ENCODE results near the gene MAN2C1. TPM values are rescaled to one million over a fixed set of nuclear protein-coding genes. Genes with fewer than 3 reads are reported as not detected.
A peak's percentile ranks its signal among the peaks of the same experiment; 100 is the strongest.
"Not testable (repeated sequence)": the region's sequence is repeated elsewhere in the genome, so short reads cannot be mapped to it uniquely, and the experiment has no call there.

MAN2C1 gene
- total RNA-seq = 100 to 1,000 TPM; 102 to 148 TPM
- long read RNA-seq, transcript MAN2C1-201 (26 exons, 3,284 nt) = major isoform, 29 of 86 reads
- long read RNA-seq, transcript MAN2C1-242 (26 exons, 3,177 nt) = minor isoform, 6 of 86 reads
- long read RNA-seq, partial matches to known transcripts = 16 of 86 reads
- long read RNA-seq, other reads (novel, unspliced or antisense) = 32 of 86 reads

GRCh38 chr15:75367913-75368688 is at the start of gene MAN2C1:
TSS of gene MAN2C1 (minus strand) at chr15:75368607. CDS start at chr15:75368583, 24 bp downstream.
- DNase-seq = peak; percentile 97
- intact Hi-C loops (cut with DNase I) = no loop called here
- ATAC-seq = peak; percentile 97 to 98

- intact Hi-C loops (cut with DNase I) = no loop called here
Measured at GRCh38 chr15:75416584-75416983, 48.2 kb upstream of the MAN2C1 start.

GRCh38 chr15:75410196-75410595 is 41.8 kb upstream of the MAN2C1 start:
- intact Hi-C loops (cut with DNase I) = no loop called here
- DNase-seq = no peak
- no peak for ATAC-seq

More at GRCh38 chr15:75416584-75416983, 48.2 kb upstream of the MAN2C1 start:
- no peak for DNase-seq
- ATAC-seq = no peak

DNA sequence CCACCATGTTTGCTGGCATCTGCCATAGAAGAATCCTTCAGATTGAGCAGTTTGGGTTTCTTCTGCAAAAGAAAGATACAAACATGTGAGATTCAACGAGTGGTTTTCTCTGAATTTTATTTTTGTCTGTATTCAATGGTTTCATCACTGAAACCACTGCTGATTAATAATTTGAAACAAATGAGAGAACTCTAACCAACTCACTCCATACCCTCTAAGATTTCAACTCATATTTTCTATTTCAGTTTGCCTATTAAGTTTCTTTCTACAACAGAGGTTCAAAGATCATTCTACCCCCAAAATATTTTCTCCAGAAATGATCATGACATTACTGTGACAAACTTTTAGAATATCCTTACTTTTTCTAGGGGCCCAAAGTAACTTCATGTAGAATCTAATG is 38.7 kb upstream of the MAN2C1 start:
- DNase-seq = no peak
- ATAC-seq = no peak
- intact Hi-C loops (cut with DNase I) = no loop called here

DNA sequence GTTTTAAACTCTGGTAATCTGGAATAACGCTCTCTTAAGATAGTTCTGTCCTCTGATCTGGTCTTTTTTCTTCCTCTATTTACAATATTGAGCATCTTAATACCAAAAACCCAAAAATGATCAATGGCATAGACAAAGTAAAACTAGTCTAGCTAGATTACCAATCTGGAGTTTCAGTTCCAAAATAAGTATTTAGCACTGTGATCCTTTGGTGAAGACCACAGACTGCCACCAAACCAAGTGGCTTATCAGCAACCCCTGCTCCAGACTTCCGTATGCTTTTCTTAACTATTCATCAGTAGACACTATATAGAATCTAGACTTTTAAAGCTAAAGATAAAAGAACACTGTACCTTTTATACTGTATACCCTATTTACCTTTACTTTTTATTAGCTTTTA is 35.5 kb upstream of the MAN2C1 start:
- intact Hi-C loops (cut with DNase I) = no loop called here
- DNase-seq (no peak), ATAC-seq (no peak)

GRCh38 chr15:75397494-75397893 is 29.1 kb upstream of the MAN2C1 start:
- intact Hi-C loops (cut with DNase I) = no loop called here
- no peak for ATAC-seq
- no peak for DNase-seq

GRCh38 chr15:75389791-75390382 is 21.5 kb upstream of the MAN2C1 start:
- intact Hi-C loops (cut with DNase I) = no loop called here
- ATAC-seq = no peak
- DNase-seq = no peak

GRCh38 chr15:75383986-75384385 is 15.6 kb upstream of the MAN2C1 start:
- ATAC-seq; DNase-seq; intact Hi-C loops (cut with DNase I): not testable (repeated sequence)

DNA sequence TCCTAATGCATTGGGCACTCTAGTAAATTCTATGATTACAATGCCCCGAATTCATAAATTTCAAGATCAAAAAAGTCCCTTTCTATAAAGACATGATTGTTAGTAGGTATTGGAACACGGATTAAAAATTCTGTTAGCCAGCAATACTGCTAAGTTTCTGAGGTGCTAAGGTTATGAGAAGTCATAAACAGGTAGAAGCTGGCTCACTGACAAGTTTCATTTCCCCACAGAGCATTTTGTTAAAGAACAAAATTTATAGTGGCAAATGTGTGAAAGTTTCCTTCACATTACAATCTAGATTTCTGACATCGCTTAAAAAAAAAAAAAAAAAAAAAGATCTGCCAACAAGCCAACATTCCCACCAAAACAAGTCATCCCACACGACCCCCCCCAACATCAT is 12.4 kb upstream of the MAN2C1 start:
- no peak for ATAC-seq
- intact Hi-C loops (cut with DNase I) = no loop called here

DNA sequence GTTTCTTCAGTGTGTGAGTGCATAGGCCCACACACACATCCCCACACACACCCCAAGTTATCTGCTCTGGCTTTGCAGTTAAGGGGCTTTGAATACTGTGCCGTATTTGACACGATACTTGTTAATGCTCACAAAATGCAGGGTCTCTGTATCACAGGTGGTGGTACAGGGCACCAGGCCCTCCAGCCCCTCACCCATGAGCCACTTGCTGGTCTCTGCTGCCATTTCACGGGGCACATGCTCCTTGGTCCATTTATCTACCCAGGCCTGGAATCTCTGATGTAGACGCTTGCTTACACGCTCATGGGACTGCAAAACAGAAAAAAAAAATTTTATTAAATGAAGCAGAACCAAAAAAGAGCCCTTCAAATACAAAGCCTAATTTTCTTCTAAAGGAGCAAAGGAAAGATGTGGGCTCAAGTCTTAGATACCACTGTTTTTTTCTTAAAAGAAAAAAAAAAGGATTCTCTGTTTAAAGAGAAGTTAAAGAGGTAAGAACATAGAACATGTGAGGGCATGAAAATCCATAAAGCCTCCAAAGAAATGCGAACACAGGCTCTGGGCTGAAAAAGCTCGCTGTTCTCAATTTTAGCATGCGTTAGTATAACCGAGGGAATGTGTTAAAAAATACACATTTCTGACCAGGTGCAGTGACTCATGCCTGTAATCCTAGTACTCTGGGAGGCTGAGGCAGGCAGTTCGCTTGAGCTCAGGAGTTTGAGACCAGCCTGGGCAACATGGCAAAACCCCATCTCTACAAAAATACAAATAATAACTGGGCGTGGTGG is 3.7 kb upstream of the MAN2C1 start:
- DNase-seq = no peak
- intact Hi-C loops (cut with DNase I) = no loop called here
- ATAC-seq = no peak

More for the DNA sequence above, 12.4 kb upstream of the MAN2C1 start:
- no peak for DNase-seq

DNA sequence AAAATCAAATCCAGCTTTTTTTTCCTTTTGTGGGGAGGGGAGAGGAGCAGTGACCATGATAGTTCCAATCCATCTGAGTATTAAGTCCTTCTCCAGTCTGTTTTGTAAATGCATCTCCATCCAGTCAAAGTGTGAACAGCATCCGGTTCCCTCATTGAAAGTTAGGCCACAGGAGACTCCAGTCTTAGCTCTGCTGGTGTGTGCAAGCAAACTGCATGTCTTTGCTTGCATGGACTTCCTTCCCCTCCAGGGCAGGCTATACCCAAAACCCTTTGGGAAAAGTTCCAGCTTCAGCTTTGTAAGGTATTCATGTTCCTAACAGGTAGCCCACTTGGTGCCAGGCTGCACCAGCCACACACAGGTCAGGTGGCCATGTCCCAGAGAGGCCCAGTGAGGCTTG is 3.1 kb upstream of the MAN2C1 start:
- ATAC-seq (no peak), DNase-seq (no peak)
- intact Hi-C loops (cut with DNase I) = no loop called here

- ATAC-seq (no peak), DNase-seq (no peak)
- intact Hi-C loops (cut with DNase I) = no loop called here
Measured at GRCh38 chr15:75369897-75370581, 1.6 kb upstream of the MAN2C1 start.

GRCh38 chr15:75368689-75369239 is 357 bp upstream of the MAN2C1 start:
- ATAC-seq (peak; percentile 3 to 4), DNase-seq (no peak)
- intact Hi-C loops (cut with DNase I) = no loop called here

- ATAC-seq (no peak), DNase-seq (no peak)
- intact Hi-C loops (cut with DNase I) = no loop called here
Measured at GRCh38 chr15:75367406-75367912, 948 bp downstream of the MAN2C1 start.

DNA sequence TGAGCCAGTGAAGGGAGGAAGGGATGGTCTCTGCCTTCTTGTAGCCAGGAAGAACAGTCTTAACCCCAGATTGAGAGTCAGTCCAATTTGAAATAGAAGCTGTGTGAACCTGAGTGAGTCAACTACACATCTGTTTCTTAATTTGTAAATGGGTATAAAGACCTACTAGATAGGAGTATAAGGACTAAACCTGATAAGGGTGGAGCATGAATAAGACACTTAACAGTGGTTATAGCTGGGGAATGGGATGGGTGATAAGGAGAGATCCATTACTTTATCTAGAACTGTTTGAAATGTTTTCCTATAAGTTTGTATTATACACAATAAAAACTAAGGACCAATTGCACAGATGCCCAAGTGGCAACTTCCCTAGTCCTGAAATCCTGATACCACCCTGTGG is 1.4 kb downstream of the MAN2C1 start:
- ATAC-seq = no peak
- intact Hi-C loops (cut with DNase I) = no loop called here
- no peak for DNase-seq

DNA sequence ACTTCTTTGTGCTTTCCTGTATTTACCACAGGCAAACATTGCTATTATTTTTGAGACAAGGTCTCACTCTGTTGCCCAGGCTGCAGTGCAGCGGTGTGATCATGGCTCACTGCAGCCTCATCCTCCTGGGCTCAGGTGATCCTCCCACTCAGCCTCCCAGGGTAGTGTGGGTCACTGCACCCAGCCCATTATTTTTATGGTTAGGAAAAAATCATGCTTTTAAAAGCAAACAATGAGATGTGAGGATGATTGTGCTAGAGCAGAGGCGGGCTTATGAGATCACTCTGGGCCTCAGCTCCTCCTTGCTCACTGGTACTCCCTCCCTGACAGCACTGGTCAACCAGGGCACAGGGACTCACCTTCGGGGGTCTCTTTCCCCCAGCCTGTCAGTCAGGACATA is 2.2 kb downstream of the MAN2C1 start:
- no peak for DNase-seq
- no peak for ATAC-seq
- intact Hi-C loops (cut with DNase I) = no loop called here

DNA sequence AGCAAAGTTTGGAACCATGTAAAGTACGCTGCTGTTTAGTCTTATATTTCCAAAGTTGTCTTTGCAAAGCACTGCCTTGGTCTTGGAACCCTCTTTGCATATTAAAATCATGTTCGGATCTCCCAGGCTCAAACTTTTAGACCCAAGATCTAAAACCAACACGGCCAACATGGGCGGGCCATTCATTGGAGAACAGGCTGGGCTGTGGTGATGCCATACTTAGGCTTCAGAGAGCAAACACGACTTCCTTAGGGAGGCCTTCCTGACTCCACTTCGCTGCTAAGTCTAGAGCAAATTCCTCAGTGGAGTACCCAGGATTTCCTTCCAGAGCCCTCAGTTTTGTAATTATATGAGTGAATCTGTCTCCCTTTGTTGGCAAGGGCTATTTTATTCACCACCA is 3.5 kb downstream of the MAN2C1 start:
- DNase-seq = no peak
- no peak for ATAC-seq
- intact Hi-C loops (cut with DNase I) = no loop called here

DNA sequence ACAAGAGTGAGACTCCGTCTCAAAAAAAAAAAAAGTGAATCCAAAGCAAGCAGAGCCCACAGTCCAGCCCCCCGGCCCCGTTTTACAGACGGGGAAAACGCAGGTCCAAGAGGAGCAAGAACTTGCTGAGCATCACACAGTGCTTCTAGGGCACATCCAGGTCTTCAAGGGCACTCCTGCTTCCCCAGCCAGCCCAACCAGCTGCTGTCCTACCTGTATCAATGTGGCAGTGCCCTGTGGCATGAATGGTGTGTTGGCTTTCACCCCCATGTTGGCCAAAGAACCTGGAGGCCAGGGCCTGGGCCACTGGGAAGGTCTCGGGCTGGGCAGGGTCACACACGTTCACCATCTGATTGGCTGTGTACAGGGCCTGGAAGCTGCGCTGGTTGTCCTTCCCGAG is 4.6 kb downstream of the MAN2C1 start:
- intact Hi-C loops (cut with DNase I) = no loop called here
- no peak for ATAC-seq
- DNase-seq = no peak
